ENCODE data around the gene CDC42BPG.

The CDC42BPG gene

GRCh38 chr11:64834723-64835615 is 9.5 kb downstream of the CDC42BPG start:
- Histone ChIP-seq H3K36me3 (replicated peaks; ENCODE audit: low read depth, low read length) (no peaks in the 10 kb centered on the region), H3K4me2 (ENCODE audit: low read length) (no peak overlapping the region)

GRCh38 chr11:64834031-64834722 is 10.3 kb downstream of the CDC42BPG start:
- Histone ChIP-seq H3K4me3 (ENCODE audit: low read length) (no peak overlapping the region), H3K4me2 (ENCODE audit: low read length) (no peak overlapping the region), H4K20me1 (ENCODE audit: insufficient read depth, low read length) (no peaks in the 10 kb centered on the region), H3K79me2 (ENCODE audit: low read length) (no peaks in the 10 kb centered on the region), H3K4me1 (ENCODE audit: low read length) (no peaks in the 10 kb centered on the region), H3K9me3 (ENCODE audit: insufficient read depth, low read length) (no peaks in the 10 kb centered on the region), H3K27ac (ENCODE audit: low read length) (no peak overlapping the region), H3K27me3 (ENCODE audit: low read depth, low read length) (no peaks in the 10 kb centered on the region), H3K36me3 (replicated peaks; ENCODE audit: low read depth, low read length) (no peaks in the 10 kb centered on the region), H2AFZ (ENCODE audit: low read depth, low read length) (no peak overlapping the region), H3K9ac (ENCODE audit: low read length) (no peak overlapping the region)
- no peak for TF ChIP-seq EZH2phosphoT487 (IDR thresholded peaks at IDR 0.05; ENCODE audit: low read depth)
- no peak for TF ChIP-seq CTCF (IDR thresholded peaks at IDR 0.05; ENCODE audit: low read depth, low read length)

More at GRCh38 chr11:64834723-64835615, 9.5 kb downstream of the CDC42BPG start:
- H3K9ac ChIP-seq (ENCODE audit: low read length) = no peak overlapping the region
- TF ChIP-seq CTCF (IDR thresholded peaks at IDR 0.05; ENCODE audit: low read depth, low read length) (no peak), EZH2phosphoT487 (IDR thresholded peaks at IDR 0.05; ENCODE audit: low read depth) (no peak)
- H3K79me2 ChIP-seq (ENCODE audit: low read length) = no peaks in the 10 kb centered on the region
- H4K20me1 ChIP-seq (ENCODE audit: insufficient read depth, low read length) = no peaks in the 10 kb centered on the region
- H3K9me3 ChIP-seq (ENCODE audit: insufficient read depth, low read length) = no peaks in the 10 kb centered on the region
- no peak overlapping the region for H2AFZ ChIP-seq (ENCODE audit: low read depth, low read length)
- no peaks in the 10 kb centered on the region for H3K4me1 ChIP-seq (ENCODE audit: low read length)
- H3K27me3 ChIP-seq (ENCODE audit: low read depth, low read length) = no peaks in the 10 kb centered on the region
- H3K4me3 ChIP-seq (ENCODE audit: low read length) = no peak overlapping the region
- H3K27ac ChIP-seq (ENCODE audit: low read length) = no peak overlapping the region

- Histone ChIP-seq H2AFZ (ENCODE audit: low read depth, low read length) (no peak overlapping the region), H3K4me2 (ENCODE audit: low read length) (no peak overlapping the region), H3K27ac (ENCODE audit: low read length) (no peak overlapping the region), H3K36me3 (replicated peaks; ENCODE audit: low read depth, low read length) (no peaks in the 10 kb centered on the region), H3K9me3 (ENCODE audit: insufficient read depth, low read length) (no peaks in the 10 kb centered on the region), H3K4me3 (ENCODE audit: low read length) (no peak overlapping the region), H4K20me1 (ENCODE audit: insufficient read depth, low read length) (no peaks in the 10 kb centered on the region), H3K27me3 (ENCODE audit: low read depth, low read length) (no peaks in the 10 kb centered on the region), H3K79me2 (ENCODE audit: low read length) (no peaks in the 10 kb centered on the region), H3K9ac (ENCODE audit: low read length) (no peak overlapping the region), H3K4me1 (ENCODE audit: low read length) (no peaks in the 10 kb centered on the region)
- TF ChIP-seq CTCF (IDR thresholded peaks at IDR 0.05; ENCODE audit: low read depth, low read length) = no peak
- no peak for TF ChIP-seq EZH2phosphoT487 (IDR thresholded peaks at IDR 0.05; ENCODE audit: low read depth)
Observed at GRCh38 chr11:64833509-64833908, 10.9 kb downstream of the CDC42BPG start.

GRCh38 chr11:64833198-64833502 is 11.3 kb downstream of the CDC42BPG start:
- no peak overlapping the region for H3K4me3 ChIP-seq (ENCODE audit: low read length)
- no peaks in the 10 kb centered on the region for H3K36me3 ChIP-seq (replicated peaks; ENCODE audit: low read depth, low read length)
- H3K4me1 ChIP-seq (ENCODE audit: low read length) = no peaks in the 10 kb centered on the region
- no peak overlapping the region for H3K4me2 ChIP-seq (ENCODE audit: low read length)
- no peak overlapping the region for H2AFZ ChIP-seq (ENCODE audit: low read depth, low read length)
- no peak overlapping the region for H3K9ac ChIP-seq (ENCODE audit: low read length)
- no peaks in the 10 kb centered on the region for H3K79me2 ChIP-seq (ENCODE audit: low read length)
- H4K20me1 ChIP-seq (ENCODE audit: insufficient read depth, low read length) = no peaks in the 10 kb centered on the region
- TF ChIP-seq EZH2phosphoT487 (IDR thresholded peaks at IDR 0.05; ENCODE audit: low read depth) = no peak
- no peak for TF ChIP-seq CTCF (IDR thresholded peaks at IDR 0.05; ENCODE audit: low read depth, low read length)
- H3K27ac ChIP-seq (ENCODE audit: low read length) = no peak overlapping the region
- H3K9me3 ChIP-seq (ENCODE audit: insufficient read depth, low read length) = no peaks in the 10 kb centered on the region
- H3K27me3 ChIP-seq (ENCODE audit: low read depth, low read length) = no peaks in the 10 kb centered on the region

All from OCI-LY3 (cell line).